ENCODE measurements around the gene MAT2B.
A peak's percentile ranks its signal among the peaks of the same experiment; 100 is the strongest.

The MAT2B gene
- long read RNA-seq, transcript MAT2B-201 (7 exons, 2,226 nt): minor isoform, 121 of 383 reads
- long read RNA-seq, transcript MAT2B-202 (7 exons, 2,103 nt): major isoform, 241 of 383 reads
- long read RNA-seq, partial matches to known transcripts: 10 of 383 reads
- long read RNA-seq, other reads (novel, unspliced or antisense): 11 of 383 reads

GRCh38 chr5:163505368-163506094, at the start of gene MAT2B:
TSS of gene MAT2B (plus strand) at chr5:163505619. CDS start at chr5:163505687, 68 bp downstream.
- Histone ChIP-seq H3K27ac (replicated peaks) (peak within 1 kb of the TSS; percentile 87), H3K27me3 (ENCODE audit: insufficient read depth, poor library complexity, severe bottlenecking) (no peaks in the 10 kb centered on the region), H3K4me3 (replicated peaks; ENCODE audit: insufficient read depth, low read length) (peak within 1 kb of the TSS; percentile 74)
- DNase-seq (ENCODE audit: low read depth in 1 of 2, low spot score in 1 of 2): peak; percentile 75 to 95
- TF ChIP-seq, protein P1, sequence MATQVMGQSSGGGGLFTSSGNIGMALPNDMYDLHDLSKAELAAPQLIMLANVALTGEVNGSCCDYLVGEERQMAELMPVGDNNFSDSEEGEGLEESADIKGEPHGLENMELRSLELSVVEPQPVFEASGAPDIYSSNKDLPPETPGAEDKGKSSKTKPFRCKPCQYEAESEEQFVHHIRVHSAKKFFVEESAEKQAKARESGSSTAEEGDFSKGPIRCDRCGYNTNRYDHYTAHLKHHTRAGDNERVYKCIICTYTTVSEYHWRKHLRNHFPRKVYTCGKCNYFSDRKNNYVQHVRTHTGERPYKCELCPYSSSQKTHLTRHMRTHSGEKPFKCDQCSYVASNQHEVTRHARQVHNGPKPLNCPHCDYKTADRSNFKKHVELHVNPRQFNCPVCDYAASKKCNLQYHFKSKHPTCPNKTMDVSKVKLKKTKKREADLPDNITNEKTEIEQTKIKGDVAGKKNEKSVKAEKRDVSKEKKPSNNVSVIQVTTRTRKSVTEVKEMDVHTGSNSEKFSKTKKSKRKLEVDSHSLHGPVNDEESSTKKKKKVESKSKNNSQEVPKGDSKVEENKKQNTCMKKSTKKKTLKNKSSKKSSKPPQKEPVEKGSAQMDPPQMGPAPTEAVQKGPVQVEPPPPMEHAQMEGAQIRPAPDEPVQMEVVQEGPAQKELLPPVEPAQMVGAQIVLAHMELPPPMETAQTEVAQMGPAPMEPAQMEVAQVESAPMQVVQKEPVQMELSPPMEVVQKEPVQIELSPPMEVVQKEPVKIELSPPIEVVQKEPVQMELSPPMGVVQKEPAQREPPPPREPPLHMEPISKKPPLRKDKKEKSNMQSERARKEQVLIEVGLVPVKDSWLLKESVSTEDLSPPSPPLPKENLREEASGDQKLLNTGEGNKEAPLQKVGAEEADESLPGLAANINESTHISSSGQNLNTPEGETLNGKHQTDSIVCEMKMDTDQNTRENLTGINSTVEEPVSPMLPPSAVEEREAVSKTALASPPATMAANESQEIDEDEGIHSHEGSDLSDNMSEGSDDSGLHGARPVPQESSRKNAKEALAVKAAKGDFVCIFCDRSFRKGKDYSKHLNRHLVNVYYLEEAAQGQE (IDR thresholded peaks at IDR 0.05; ENCODE audit: insufficient replicate concordance, low read depth): no peak
- TF ChIP-seq CTCF (IDR thresholded peaks at IDR 0.05; ENCODE audit: insufficient read depth, low read length): no peak
- TF ChIP-seq GABPA (IDR thresholded peaks at IDR 0.05; ENCODE audit: low read depth): peak; percentile 68
- no peak for TF ChIP-seq SPI1 (IDR thresholded peaks at IDR 0.05; ENCODE audit: borderline replicate concordance, low read depth)
- peak; percentile 89 for TF ChIP-seq POLR2AphosphoS5 (IDR thresholded peaks at IDR 0.05; ENCODE audit: low read depth)

DNA sequence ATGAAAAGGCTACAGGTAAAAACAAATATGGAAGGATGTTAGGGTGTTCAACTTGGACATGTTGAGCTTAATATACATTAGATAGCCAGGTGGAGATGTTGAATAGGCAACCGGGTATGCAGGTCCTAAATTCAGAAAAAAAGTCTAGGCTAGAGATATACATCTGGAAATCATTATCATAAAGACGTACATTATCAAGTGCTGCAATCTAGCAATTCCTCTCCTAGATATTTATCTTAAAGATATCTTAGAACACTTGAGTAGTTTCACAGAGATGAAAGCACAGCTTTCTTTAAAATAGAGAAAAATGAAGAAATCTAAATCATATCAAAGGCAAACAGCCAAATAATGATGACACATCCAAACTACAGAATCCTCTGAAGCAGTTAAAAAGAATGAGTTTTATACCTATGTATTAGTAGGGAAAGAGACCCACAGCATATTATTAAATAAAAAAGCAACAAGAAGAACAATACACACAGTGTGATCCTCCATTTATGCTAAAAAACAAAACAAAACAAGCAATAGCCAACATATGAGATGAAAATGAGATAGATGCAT, 49.3 kb upstream of the MAT2B start:
- TF ChIP-seq GABPA (IDR thresholded peaks at IDR 0.05; ENCODE audit: low read depth): no peak
- no peak for TF ChIP-seq CTCF (IDR thresholded peaks at IDR 0.05; ENCODE audit: insufficient read depth, low read length)
- TF ChIP-seq, protein P1 (IDR thresholded peaks at IDR 0.05; ENCODE audit: insufficient replicate concordance, low read depth): no peak
- TF ChIP-seq SPI1 (IDR thresholded peaks at IDR 0.05; ENCODE audit: borderline replicate concordance, low read depth): no peak
- TF ChIP-seq POLR2AphosphoS5 (IDR thresholded peaks at IDR 0.05; ENCODE audit: low read depth): no peak
- no peak overlapping the region for H3K4me3 ChIP-seq (replicated peaks; ENCODE audit: insufficient read depth, low read length)
- no peaks in the 10 kb centered on the region for H3K27me3 ChIP-seq (ENCODE audit: insufficient read depth, poor library complexity, severe bottlenecking)
- no peak overlapping the region for H3K27ac ChIP-seq (replicated peaks)
- DNase-seq (ENCODE audit: low read depth in 1 of 2, low spot score in 1 of 2): no peak

GRCh38 chr5:163456840-163457239, 48.6 kb upstream of the MAT2B start:
- Histone ChIP-seq H3K27me3 (ENCODE audit: insufficient read depth, poor library complexity, severe bottlenecking) (no peaks in the 10 kb centered on the region), H3K27ac (replicated peaks) (no peak overlapping the region)

More at GRCh38 chr5:163456840-163457239, 48.6 kb upstream of the MAT2B start:
- TF ChIP-seq, protein P1 (IDR thresholded peaks at IDR 0.05; ENCODE audit: insufficient replicate concordance, low read depth): no peak
- TF ChIP-seq SPI1 (IDR thresholded peaks at IDR 0.05; ENCODE audit: borderline replicate concordance, low read depth): no peak
- no peak for TF ChIP-seq POLR2AphosphoS5 (IDR thresholded peaks at IDR 0.05; ENCODE audit: low read depth)
- no peak for TF ChIP-seq GABPA (IDR thresholded peaks at IDR 0.05; ENCODE audit: low read depth)
- no peak for TF ChIP-seq CTCF (IDR thresholded peaks at IDR 0.05; ENCODE audit: insufficient read depth, low read length)
- DNase-seq (ENCODE audit: low read depth in 1 of 2, low spot score in 1 of 2): no peak
- H3K4me3 ChIP-seq (replicated peaks; ENCODE audit: insufficient read depth, low read length): no peak overlapping the region

Data from HL-60 (cell line).